Measurements from ENCODE around the gene TRIO.

GRCh38 chr5:14429101-14430050, 286.2 kb downstream of the TRIO start:
- TF ChIP-seq CBX3 (IDR thresholded peaks at IDR 0.05; ENCODE audit: low read depth) (no peak), POLR2AphosphoS5 (IDR thresholded peaks at IDR 0.05; ENCODE audit: low read depth, low read length) (no peak), ZNF274 (IDR thresholded peaks at IDR 0.05; ENCODE audit: low read depth, low read length) (no peak), SIN3A (IDR thresholded peaks at IDR 0.05; ENCODE audit: low read depth) (no peak), TCF7L2 (IDR thresholded peaks at IDR 0.05; ENCODE audit: borderline replicate concordance, extremely low read depth, insufficient read depth, insufficient read length) (no peak), ZBTB33 (IDR thresholded peaks at IDR 0.05; ENCODE audit: extremely low read depth, insufficient replicate concordance, low read length) (no peak), POLR2A (IDR thresholded peaks at IDR 0.05; ENCODE audit: borderline replicate concordance, extremely low read depth, insufficient read depth, insufficient read length) (no peak)
- TF ChIP-seq, protein P1, sequence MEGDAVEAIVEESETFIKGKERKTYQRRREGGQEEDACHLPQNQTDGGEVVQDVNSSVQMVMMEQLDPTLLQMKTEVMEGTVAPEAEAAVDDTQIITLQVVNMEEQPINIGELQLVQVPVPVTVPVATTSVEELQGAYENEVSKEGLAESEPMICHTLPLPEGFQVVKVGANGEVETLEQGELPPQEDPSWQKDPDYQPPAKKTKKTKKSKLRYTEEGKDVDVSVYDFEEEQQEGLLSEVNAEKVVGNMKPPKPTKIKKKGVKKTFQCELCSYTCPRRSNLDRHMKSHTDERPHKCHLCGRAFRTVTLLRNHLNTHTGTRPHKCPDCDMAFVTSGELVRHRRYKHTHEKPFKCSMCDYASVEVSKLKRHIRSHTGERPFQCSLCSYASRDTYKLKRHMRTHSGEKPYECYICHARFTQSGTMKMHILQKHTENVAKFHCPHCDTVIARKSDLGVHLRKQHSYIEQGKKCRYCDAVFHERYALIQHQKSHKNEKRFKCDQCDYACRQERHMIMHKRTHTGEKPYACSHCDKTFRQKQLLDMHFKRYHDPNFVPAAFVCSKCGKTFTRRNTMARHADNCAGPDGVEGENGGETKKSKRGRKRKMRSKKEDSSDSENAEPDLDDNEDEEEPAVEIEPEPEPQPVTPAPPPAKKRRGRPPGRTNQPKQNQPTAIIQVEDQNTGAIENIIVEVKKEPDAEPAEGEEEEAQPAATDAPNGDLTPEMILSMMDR (IDR thresholded peaks at IDR 0.05 in 2 of 3, conservative IDR thresholded peaks at IDR 0.05 in 1 of 3; ENCODE audit: borderline replicate concordance in 1 of 3, insufficient read depth in 1 of 3, low read depth in 2 of 3, low read length in 2 of 3): no peak

Measured in HCT116 (cell line).